Measurements from ENCODE around the gene ETV6. TPM values are rescaled to one million over a fixed set of nuclear protein-coding genes. Genes with fewer than 3 reads are reported as not detected.
A peak's percentile ranks its signal among the peaks of the same experiment; 100 is the strongest.

Gene ETV6
- total RNA-seq, 6 experiments from 2014 or later = 14.6 to 20.5 (median 16.6) TPM

DNA sequence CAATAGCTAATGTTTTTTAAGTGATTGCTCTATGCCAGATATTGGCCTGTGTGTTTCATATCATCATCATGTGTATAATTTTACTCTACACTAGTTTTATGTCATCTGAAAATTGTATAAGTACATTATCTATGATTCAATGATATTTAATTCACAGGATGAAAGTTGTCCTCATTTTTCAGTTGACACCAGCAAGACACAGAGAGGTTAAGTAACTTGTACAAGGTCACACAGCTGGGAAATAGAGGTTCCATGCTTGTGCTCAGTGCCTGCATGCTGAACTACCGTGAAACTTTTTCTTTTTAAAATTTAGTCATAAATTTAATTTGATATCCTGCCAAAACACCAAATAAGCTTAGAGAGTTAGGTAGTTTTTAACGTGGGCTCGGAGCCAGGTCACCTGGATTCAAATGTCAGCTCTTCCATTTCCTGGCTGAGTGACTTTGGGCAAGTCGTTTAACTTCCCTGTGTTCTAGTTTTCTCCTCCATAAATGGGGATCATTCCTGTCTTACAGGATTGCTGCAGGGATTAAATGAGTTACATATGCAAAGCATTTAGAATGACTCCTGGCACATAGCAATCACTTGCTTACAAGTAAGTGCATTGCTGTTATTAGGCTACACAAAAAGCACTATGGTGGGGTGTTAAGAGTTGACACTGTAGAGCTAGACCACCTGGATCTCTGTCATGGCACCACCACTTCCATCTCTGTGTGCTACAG, 183.9 kb downstream of the ETV6 start:
- H3K27ac Mint-ChIP-seq = peak overlapping the region; percentile 80
- H3K27me3 Mint-ChIP-seq (ENCODE audit: insufficient read depth) = no peaks in the 10 kb centered on the region
- TF ChIP-seq CTCF (IDR thresholded peaks at IDR 0.05) = no peak
- no peaks in the 10 kb centered on the region for H3K9me3 Mint-ChIP-seq
- H3K4me1 Mint-ChIP-seq (ENCODE audit: low read depth) = peaks cover 27% of the 10 kb centered on the region
- peaks cover 6% of the 10 kb centered on the region; the same call in 1 of the 2 replicates for H3K36me3 Mint-ChIP-seq (ENCODE audit: low read depth)
- no peak for DNase-seq
- H3K4me3 Mint-ChIP-seq = no peak overlapping the region; the same call in 1 of the 2 replicates

DNA sequence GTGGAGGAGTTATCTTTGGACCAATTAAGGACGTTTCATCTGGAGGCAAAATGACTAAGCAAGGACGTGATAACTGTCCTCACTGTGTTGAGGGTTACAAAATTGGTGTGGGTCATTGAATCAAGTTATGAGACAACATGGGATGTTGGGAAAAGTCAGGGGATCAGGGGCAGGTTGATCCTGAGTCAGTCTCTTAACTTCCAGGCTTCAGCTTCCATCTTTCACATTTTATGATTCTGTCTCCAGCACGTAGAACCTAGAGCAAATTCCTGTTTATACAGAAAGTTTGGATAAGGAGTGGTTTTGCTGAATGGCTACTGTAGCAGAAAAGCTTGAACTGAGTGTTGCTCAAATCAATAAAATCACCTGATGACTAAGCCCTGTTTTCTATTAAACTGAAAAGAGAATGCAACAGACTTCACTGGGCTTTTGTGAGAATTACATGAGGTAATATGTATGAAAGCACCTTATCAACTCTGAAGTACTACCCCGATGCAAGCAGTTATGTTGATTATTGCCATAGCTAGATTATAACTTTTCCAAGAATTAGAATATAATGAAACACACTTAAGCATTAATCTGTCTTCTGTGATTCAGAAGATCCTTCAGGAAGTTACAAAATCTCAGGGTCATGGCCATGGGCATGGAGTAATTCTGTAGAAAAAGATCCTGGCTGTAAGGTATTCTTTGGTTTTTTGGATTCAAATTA, 184.8 kb downstream of the ETV6 start:
- no peak for TF ChIP-seq CTCF (IDR thresholded peaks at IDR 0.05)
- Mint-ChIP-seq H3K27me3 (ENCODE audit: insufficient read depth) (no peaks in the 10 kb centered on the region), H3K36me3 (ENCODE audit: low read depth) (peaks cover 9% of the 10 kb centered on the region; the same call in 1 of the 2 replicates), H3K4me3 (peak overlapping the region; percentile 18; the same call in 1 of the 2 replicates), H3K4me1 (ENCODE audit: low read depth) (peaks cover 35% of the 10 kb centered on the region), H3K9me3 (no peaks in the 10 kb centered on the region), H3K27ac (peak overlapping the region; percentile 80)
- peak; percentile 32 for DNase-seq

DNA sequence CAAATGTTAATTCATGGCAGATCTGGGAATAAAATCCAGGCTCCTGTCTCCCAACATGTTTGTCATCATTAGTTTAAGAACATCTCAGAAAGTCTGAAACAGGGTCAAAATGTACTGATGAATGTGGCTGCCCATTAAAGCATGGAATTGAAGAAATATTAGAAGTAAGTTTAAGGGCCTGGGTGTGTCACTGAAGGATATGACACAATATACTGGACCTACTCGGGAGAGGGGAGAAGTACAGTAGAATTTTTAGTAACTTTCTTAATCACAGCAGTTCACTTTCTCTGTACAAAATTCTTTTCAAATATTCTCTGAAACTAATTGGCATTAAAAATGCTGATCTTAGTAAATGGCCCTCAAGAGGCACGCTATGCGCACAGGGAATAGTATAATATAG, 185.5 kb downstream of the ETV6 start:
- no peak for TF ChIP-seq CTCF (IDR thresholded peaks at IDR 0.05)
- H3K27ac Mint-ChIP-seq = peak overlapping the region; percentile 80

DNA sequence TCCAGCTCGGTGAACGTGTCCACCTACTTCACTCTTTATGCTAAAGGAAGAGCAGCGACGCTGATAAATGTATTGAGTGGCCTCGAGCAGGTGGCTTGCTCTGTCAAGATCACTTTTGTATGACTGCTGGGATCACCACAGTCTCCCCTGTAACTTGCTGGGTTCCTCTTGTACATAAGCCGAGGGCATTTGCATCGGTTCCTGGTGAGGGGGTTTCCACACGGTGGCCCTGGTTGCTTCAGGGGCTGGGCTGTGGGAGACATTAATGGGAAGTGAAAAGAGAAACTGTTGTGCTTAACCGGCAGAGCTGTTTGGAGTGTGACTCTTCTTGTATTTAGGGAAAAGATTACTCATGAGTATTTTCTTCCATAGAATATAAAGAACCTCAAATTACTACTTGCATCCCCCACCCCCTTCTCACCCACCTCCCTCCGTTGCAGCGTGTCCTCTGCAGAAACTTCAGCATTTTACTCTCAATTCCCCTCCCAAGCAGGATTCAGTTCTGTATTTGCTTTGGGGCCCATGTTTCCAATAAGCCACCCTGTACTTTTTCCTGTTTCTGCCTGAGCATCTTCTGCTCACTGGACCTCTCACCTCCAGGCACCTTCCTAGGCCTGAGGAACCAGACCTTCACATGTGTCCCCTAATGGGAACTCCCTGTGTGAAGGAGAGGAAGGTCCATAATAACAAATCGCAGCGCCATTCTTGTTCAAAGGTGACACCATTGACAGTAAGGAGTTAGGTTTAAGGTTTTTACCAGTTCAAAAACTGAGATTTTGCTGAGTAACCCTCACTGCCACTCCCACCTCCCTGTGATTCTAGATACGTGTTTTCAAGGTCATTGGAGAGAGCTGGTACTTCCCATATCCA, 187.0 kb downstream of the ETV6 start:
- Mint-ChIP-seq H3K27me3 (ENCODE audit: insufficient read depth) (peaks cover 4% of the 10 kb centered on the region), H3K9me3 (no peaks in the 10 kb centered on the region), H3K4me3 (no peak overlapping the region), H3K27ac (no peak overlapping the region), H3K4me1 (ENCODE audit: low read depth) (peaks cover 44% of the 10 kb centered on the region), H3K36me3 (ENCODE audit: low read depth) (peaks cover 29% of the 10 kb centered on the region)
- no peak for DNase-seq
- TF ChIP-seq CTCF (IDR thresholded peaks at IDR 0.05) = no peak

More for the DNA sequence above, 185.5 kb downstream of the ETV6 start:
- no peaks in the 10 kb centered on the region for H3K9me3 Mint-ChIP-seq
- no peak for DNase-seq
- H3K36me3 Mint-ChIP-seq (ENCODE audit: low read depth) = peaks cover 15% of the 10 kb centered on the region; the same call in 1 of the 2 replicates
- H3K27me3 Mint-ChIP-seq (ENCODE audit: insufficient read depth) = peaks cover 2% of the 10 kb centered on the region; the same call in 1 of the 2 replicates
- peak overlapping the region; percentile 18; the same call in 1 of the 2 replicates for H3K4me3 Mint-ChIP-seq
- H3K4me1 Mint-ChIP-seq (ENCODE audit: low read depth) = peaks cover 42% of the 10 kb centered on the region

GRCh38 chr12:11837216-11837934, 187.9 kb downstream of the ETV6 start:
- DNase-seq = no peak
- no peaks in the 10 kb centered on the region for H3K9me3 Mint-ChIP-seq
- peaks cover 34% of the 10 kb centered on the region for H3K36me3 Mint-ChIP-seq (ENCODE audit: low read depth)
- H3K27me3 Mint-ChIP-seq (ENCODE audit: insufficient read depth) = peaks cover 4% of the 10 kb centered on the region
- peaks cover 44% of the 10 kb centered on the region for H3K4me1 Mint-ChIP-seq (ENCODE audit: low read depth)
- no peak for TF ChIP-seq CTCF (IDR thresholded peaks at IDR 0.05)
- H3K27ac Mint-ChIP-seq = no peak overlapping the region
- H3K4me3 Mint-ChIP-seq = no peak overlapping the region

Data from HFFc6 (cell line).